Cerebellar nuclear complex (tissue), 1 donor: ENCODE results near the gene FBXL17.

Source experiments
- DNase-seq, 2 experiments: peaks; one replicate each; lab custom pipeline; 2025; lab: John Stamatoyannopoulos, UW

The FBXL17 gene

GRCh38 chr5:107997338-107997980 lies 384.4 kb downstream of the FBXL17 start:
- no peak for DNase-seq

GRCh38 chr5:107993341-107993740 lies 388.6 kb downstream of the FBXL17 start:
- DNase-seq, result no peak

GRCh38 chr5:107990881-107991810 lies 390.8 kb downstream of the FBXL17 start:
- DNase-seq, result no peak

- DNase-seq, result no peak
These were observed 396.8 kb downstream of the FBXL17 start for GRCh38 chr5:107985144-107985543.

- no peak for DNase-seq
These were observed 399.0 kb downstream of the FBXL17 start for GRCh38 chr5:107982703-107983425.

- DNase-seq, result no peak
These were observed 400.8 kb downstream of the FBXL17 start for GRCh38 chr5:107980923-107981692.

GRCh38 chr5:107979900-107980299 lies 402.0 kb downstream of the FBXL17 start:
- no peak for DNase-seq

- no peak for DNase-seq
These were observed 402.6 kb downstream of the FBXL17 start for GRCh38 chr5:107979291-107979690.

GRCh38 chr5:107977550-107978071 lies 404.3 kb downstream of the FBXL17 start:
- no peak for DNase-seq

- no peak for DNase-seq
These were observed 406.3 kb downstream of the FBXL17 start for GRCh38 chr5:107975568-107975967.

GRCh38 chr5:107971846-107972245 lies 410.1 kb downstream of the FBXL17 start:
- no peak for DNase-seq

- no peak for DNase-seq
These were observed 412.1 kb downstream of the FBXL17 start for GRCh38 chr5:107969847-107970246.

- DNase-seq, result no peak
These were observed 412.9 kb downstream of the FBXL17 start for GRCh38 chr5:107968998-107969397.

GRCh38 chr5:107968406-107968843 lies 413.5 kb downstream of the FBXL17 start:
- DNase-seq, result no peak

GRCh38 chr5:107966201-107966600 lies 415.7 kb downstream of the FBXL17 start:
- DNase-seq, result no peak

- DNase-seq, result no peak
These were observed 417.2 kb downstream of the FBXL17 start for GRCh38 chr5:107964722-107965121.

GRCh38 chr5:107959573-107960279 lies 422.2 kb downstream of the FBXL17 start:
- DNase-seq, result no peak

- no peak for DNase-seq
These were observed 423.0 kb downstream of the FBXL17 start for GRCh38 chr5:107958861-107959260.

GRCh38 chr5:107958432-107958831 lies 423.5 kb downstream of the FBXL17 start:
- DNase-seq, result no peak

GRCh38 chr5:107957051-107957450 lies 424.8 kb downstream of the FBXL17 start:
- DNase-seq, result no peak

GRCh38 chr5:107955321-107955720 lies 426.6 kb downstream of the FBXL17 start:
- no peak for DNase-seq
